ENCODE results near the gene CFAP45. TPM values are rescaled to one million over a fixed set of nuclear protein-coding genes. Genes with fewer than 3 reads are reported as not detected.

CFAP45 gene
- total and polyA plus RNA-seq, 9 of the 15 experiments (the other 6 are each of a cell fraction or from before 2014, with no cell fraction given) = 0.65 to 2.4 (median 1.5) TPM

DNA sequence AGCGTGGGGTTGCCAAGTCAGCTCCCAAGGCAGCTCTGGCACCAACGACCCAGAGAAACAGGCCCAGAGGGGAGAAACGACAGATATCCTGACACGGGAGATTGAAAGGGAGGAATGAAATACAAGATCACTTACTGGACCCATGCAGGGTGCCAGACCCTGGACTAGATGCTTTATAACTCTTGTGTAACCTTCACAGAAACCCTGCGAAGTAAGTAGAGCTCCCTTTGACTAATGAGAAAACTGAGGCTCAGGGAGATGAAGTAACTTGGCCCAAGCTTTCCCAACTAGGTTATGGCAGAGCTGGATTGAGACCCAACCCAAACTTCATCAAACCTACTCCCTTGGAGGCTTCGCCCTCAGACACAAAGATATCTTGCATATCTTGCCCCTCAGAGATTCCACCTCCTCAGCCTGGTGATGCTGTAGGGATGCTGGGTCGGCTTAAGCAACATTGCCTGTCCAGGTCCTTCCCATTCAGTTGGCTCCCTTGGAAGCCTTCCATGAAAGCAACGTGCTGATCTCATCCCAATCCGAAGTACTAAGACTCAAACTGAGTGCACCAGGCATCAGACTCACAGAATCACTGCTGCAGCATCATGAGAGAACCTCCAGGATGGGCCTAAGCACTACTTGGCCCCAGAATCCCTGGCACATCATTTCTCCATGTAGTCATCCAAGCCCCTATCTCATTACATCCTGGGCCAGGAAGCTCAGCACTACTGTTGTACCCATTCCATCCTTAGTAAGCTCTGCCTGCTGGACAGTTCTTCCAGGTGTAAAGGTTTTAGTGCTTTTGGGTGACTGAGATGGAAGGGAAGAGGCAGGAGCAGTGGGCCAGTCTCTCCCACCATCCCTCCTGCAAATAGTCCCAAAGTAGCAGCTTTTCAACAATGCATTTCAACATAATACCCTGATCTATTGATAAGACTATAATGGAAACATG lies 46.5 kb upstream of the CFAP45 start:
- no peaks in the 10 kb centered on the region for H3K36me3 ChIP-seq (ENCODE audit: control insufficient read depth, insufficient read depth, low read length)
- DNase-seq (ENCODE audit: extremely low read depth in 1 of 4, low spot score in 3 of 4) (no peak), ATAC-seq (no peak), FAIRE-seq (no peak)
- no peaks in the 10 kb centered on the region for H3K9me1 ChIP-seq (ENCODE audit: control insufficient read depth, insufficient read depth, low read length)
- no peak overlapping the region for H3K27ac ChIP-seq (ENCODE audit: extremely low read depth, low read depth, low read length)
- peaks cover 0 to 30% of the 10 kb centered on the region in 2 experiments; a peak in 4 of 5 replicates for H3K27me3 ChIP-seq (ENCODE audit: control insufficient read depth in 2 of 2, insufficient read depth in 2 of 2, low read length in 2 of 2)
- H3K4me2 ChIP-seq (ENCODE audit: insufficient read depth, low read length) = peak overlapping the region; percentile 68
- POLR2A ChIA-PET = interaction anchor here (0.5 to 1.4 kb wide), 6 partner anchors 10 to 261 kb away, joined by 3 to 5 read pairs (median 4); partner anchors contain the start of gene TAGLN2
- in situ Hi-C loops (cut with MboI) (no loop called here), intact Hi-C loops (cut with micrococcal nuclease) (loop anchor here (5.0 kb wide), 1 partner anchor 164 kb away; the partner anchor contains the start of gene DUSP23)
- no TSS peak for BruUV-seq (replicated peaks)
- H2AFZ ChIP-seq (ENCODE audit: low read depth, low read length) = peak overlapping the region; percentile 96
- H3K9ac ChIP-seq (ENCODE audit: insufficient read depth in 1 of 2, low read depth in 2 of 2, low read length in 2 of 2) = peak overlapping the region; percentile 21 to 93; a peak in 3 of 4 replicates
- 50% methylated on average over 8 of the region's 9 CpGs for WGBS (ENCODE audit: insufficient coverage, low coverage, missing lambda C conversion rate)
- peak overlapping the region; percentile 36; the same call in 1 of the 2 replicates for H3K4me3 ChIP-seq
- H3K79me2 ChIP-seq (ENCODE audit: control insufficient read depth, insufficient read depth, low read length) = no peaks in the 10 kb centered on the region
- CTCF ChIA-PET (ENCODE audit: low intra/inter-chr PET ratio) = interaction anchor here (0.7 to 1.3 kb wide), 3 partner anchors 55 to 166 kb away, joined by 3 to 5 read pairs (median 3); partner anchors contain the start of gene DUSP23
- H3K4me1 ChIP-seq (replicated peaks in 1 of 2; ENCODE audit: control insufficient read depth in 2 of 2, insufficient read depth in 2 of 2, low read length in 2 of 2) = peaks cover 5 to 13% of the 10 kb centered on the region in 2 experiments; a peak in 3 of 5 replicates
- no peaks in the 10 kb centered on the region for H3K9me3 ChIP-seq (replicated peaks; ENCODE audit: control insufficient read depth, insufficient read depth, low read depth, low read length)
- 0 out of 2 replicates have a peak, but pooled peaks cover 3% of the 10 kb centered on the region for H4K20me1 ChIP-seq (replicated peaks; ENCODE audit: control insufficient read depth, insufficient read depth, low read length)
- no peak for TF ChIP-seq ESRRB (CRISPR knock-in tag; IDR thresholded peaks at IDR 0.05; ENCODE audit: borderline replicate concordance)
- TF ChIP-seq MCM5 (IDR thresholded peaks at IDR 0.05; ENCODE audit: low read depth) = no peak
- no peak for TF ChIP-seq PTBP1 (IDR thresholded peaks at IDR 0.05; ENCODE audit: low read depth, low read length)
- TF ChIP-seq, protein P1, sequence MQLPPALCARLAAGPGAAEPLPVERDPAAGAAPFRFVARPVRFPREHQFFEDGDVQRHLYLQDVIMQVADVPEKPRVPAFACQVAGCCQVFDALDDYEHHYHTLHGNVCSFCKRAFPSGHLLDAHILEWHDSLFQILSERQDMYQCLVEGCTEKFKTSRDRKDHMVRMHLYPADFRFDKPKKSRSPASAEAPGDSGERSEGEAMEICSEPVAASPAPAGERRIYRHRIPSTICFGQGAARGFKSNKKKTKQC (CRISPR knock-in tag; IDR thresholded peaks at IDR 0.05) = no peak

Data from K562 (cell line).